GM12874 (cell line): ENCODE results near the gene MTERF4.

ENCODE experiments used
- TF ChIP-seq, protein P1 (sequence below): IDR thresholded peaks from 2 replicates; pipeline ENCODE4 v1.5.1; 2011; ENCODE audit warnings: low read depth, mild to moderate bottlenecking, control low read depth, low read length, moderate library complexity; ENCODE audit not compliant: insufficient read depth

The MTERF4 gene

GRCh38 chr2:241068942-241069810 is 32.9 kb downstream of the MTERF4 start:
- TF ChIP-seq, protein P1, sequence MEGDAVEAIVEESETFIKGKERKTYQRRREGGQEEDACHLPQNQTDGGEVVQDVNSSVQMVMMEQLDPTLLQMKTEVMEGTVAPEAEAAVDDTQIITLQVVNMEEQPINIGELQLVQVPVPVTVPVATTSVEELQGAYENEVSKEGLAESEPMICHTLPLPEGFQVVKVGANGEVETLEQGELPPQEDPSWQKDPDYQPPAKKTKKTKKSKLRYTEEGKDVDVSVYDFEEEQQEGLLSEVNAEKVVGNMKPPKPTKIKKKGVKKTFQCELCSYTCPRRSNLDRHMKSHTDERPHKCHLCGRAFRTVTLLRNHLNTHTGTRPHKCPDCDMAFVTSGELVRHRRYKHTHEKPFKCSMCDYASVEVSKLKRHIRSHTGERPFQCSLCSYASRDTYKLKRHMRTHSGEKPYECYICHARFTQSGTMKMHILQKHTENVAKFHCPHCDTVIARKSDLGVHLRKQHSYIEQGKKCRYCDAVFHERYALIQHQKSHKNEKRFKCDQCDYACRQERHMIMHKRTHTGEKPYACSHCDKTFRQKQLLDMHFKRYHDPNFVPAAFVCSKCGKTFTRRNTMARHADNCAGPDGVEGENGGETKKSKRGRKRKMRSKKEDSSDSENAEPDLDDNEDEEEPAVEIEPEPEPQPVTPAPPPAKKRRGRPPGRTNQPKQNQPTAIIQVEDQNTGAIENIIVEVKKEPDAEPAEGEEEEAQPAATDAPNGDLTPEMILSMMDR = no peak

GRCh38 chr2:241068136-241068941 is 33.7 kb downstream of the MTERF4 start:
- TF ChIP-seq, protein P1 = no peak

DNA sequence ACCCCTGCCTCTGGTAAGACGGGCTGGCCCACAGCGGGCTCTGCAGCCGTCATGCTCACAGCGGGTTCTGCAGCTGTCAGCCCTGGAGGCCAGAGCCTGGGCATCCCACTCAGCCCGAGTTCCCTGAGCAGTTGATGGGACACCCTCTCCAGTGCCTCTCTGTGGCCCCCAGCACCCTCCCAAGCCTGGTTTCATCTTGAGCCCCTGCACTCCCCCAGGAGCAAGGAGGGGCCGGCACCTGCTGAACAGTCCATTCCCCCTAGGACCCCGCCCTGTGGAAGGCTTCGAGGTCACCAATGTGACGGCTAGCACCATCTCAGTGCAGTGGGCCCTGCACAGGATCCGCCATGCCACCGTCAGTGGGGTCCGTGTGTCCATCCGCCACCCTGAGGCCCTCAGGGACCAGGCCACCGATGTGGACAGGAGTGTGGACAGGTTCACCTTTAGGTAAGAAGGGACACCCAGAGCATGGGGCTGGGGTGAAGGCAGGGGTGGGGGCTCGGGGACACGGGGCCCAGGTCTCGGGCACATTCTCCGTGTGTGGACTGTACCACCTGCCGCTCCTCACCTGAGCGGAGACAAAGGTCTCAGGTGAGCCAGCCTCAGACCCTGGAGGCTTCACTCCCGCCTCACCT is 34.5 kb downstream of the MTERF4 start:
- TF ChIP-seq, protein P1 = no peak

DNA sequence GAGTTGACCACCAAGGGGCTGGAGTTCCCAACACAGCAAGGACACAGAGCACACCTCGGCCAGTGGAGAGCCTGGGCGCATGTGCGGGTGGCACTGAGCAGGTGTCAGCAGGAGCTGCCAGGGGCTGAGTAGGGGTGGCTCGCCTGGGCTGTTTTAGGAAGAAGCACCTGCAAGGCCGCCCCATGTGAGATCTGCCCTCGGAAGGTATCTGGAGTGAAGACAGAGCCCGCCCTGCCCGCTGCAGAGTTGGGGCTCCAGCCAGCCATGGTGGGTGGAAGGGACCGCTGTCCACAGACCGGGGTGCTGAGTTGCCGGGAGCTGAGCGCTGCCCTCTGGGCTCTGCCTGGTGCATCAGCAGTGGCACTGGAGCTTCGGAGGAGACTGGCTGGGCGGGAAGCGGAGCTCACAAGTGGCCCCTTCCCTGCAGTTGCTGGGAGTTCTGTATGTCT is 35.2 kb downstream of the MTERF4 start:
- TF ChIP-seq, protein P1 = no peak

DNA sequence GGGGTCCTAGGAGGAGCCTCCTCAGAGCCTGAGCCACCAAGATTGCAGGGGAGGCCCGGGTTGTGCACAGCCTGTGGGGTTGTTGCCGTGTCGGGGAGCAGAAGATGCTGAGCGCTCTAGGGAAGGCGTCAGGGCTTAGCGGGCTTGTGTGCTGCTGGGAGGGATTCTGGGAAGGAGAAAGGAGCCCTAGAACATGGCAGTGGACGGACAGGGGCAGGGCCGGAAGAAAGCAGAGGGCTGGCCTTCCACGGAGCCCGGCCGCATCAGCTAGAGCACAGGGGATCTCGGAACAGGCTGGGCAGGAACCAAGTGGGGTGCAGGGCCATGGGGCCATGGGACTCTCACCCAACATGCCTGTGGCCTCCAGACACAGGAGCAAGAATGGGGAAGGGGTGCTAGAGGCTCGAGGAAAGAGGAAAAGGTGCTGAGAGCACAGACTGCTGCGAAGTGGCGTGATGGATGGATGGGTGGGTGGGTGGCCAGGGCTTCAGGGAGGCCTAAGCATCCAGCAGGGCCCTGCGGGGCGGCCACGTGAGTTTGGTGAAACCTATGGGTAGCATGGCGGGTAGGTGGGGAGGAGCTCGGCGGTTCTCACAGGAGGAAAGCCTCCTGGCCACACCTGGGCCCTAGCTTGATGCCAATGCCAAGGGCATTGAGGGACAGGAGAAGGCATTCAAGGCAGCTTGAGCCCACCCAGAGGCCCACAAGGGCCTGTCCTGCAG is 35.8 kb downstream of the MTERF4 start:
- TF ChIP-seq, protein P1 = no peak

DNA sequence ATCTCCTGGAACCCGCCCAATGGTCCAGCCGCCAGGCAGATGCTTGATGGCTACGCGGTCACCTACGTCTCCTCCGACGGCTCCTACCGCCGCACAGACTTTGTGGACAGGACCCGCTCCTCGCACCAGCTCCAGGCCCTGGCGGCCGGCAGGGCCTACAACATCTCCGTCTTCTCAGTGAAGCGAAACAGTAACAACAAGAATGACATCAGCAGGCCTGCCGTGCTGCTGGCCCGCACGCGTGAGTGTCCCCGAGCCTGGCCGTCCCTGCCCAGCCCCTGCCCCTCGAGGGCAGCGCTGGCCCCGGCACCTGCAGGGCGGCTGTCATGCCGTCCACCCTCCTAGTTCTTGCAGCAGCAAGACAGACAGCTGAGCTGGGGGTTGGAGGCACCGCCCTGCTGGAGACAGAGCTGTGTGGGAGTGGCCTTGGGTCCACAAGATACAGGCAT is 36.7 kb downstream of the MTERF4 start:
- TF ChIP-seq, protein P1 = no peak
